Fibroblast of upper back skin (primary cell): ENCODE data around the gene DHCR24.
A peak's percentile ranks its signal among the peaks of the same experiment; 100 is the strongest.

Source experiments
- DNase-seq: peaks from one replicate; pipeline ENCODE4 v3.0.0-alpha.2; 2013

Gene DHCR24

DNA sequence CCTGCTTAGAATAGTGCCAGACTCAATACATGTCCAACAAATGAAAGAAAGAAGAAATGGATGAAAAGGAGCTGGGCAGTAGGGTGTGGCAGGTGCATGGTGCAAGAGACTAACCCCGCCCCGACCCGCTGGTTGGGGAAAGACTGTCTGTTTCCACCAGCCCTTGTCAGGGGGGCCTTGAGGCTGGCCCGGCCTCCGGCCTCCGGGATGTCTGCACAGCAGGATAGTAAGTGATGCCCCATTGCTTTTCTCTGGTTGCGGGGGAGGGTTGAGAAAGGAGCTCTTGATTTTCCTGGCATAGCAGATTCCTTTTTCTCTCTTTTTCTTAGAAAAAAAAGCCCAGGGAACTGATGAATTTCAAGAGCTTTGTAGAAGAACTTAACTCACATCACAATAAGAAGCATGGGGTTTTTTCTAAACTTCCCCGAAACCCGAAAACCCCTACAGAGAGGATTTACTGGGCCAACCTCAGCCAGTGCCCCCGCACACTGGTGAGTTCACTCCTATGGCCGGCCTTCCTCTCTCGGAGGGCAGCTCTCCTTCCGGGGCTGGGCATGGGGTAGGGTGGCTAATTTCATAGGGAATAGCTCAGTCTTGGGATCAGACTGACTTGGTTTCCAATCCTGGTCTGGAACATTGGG, 73.4 kb downstream of the DHCR24 start:
- no peak for DNase-seq

DNA sequence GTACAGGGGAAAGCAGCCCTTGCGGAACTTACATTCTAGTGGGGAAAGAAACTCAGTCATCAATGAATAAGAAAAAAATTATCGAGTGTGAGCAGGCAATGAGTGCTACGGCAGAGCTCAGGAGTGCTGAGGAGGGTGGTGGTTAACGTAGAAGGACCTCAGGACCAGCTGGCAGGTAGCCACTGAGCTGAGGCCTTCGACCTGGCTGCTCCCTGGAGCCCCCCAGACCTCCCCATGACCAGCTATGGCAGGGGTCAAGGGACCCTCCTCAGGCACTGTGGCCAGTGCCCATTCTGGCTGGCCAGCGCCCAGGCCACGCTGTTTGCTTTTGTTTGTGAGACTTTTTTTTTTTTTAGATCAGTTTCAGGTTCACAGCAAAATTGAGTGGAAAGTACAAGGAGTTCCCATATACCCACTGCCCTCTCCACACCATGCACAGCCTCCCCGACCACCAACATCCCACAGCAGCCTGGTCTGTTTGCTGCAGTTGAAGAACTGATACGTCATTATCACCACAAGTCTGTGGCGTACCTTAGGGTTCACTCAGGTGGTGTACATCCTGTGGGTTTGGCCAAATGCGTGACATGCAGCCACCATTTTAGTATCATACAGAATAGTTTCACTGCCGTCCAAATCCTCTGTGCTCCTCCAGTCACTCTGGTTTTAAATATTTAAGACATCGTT, 74.1 kb downstream of the DHCR24 start:
- no peak for DNase-seq

DNA sequence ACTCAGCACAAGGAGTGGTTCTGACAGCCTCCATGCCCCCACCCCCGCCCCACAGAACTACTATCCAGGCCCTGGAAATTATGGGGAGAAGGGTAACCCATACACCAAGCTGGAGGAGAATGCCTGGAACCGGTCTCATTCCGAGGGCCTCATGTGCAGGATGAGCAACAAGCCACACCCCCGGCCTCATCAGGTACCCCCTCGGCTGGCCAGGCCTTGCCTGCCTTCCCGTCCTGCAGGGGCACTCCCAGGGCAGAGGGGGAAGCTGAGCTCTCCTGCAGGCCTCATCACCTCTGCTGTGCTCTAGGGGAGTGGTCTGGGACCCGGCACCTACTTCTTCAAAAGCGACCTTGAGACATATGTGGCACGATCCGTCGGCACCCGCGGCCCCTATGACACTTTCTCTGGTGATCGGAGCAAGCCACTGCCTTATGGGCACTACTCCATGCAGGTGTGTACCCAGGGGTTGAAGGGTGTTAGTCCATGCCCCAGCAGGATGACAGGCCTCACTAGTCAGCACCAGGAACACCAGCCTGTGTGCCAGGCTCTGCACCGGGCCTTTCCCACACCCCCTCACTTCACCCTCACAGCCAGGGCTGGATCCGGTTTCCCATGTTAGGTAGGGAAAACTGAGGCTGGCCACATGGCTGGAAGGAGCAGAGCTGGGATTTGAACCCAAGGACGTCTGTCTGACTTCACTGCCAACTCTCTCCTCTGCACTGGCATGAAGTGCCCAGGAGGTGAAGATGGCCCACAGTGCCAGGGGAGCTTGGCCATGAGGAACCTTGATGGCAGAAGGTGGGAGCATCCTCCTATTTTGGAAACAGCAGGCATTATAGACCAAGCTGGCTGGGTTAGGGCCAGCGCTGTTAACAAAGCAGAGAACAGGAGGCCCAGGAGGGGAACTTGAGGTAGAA, 75.0 kb downstream of the DHCR24 start:
- DNase-seq: no peak

DNA sequence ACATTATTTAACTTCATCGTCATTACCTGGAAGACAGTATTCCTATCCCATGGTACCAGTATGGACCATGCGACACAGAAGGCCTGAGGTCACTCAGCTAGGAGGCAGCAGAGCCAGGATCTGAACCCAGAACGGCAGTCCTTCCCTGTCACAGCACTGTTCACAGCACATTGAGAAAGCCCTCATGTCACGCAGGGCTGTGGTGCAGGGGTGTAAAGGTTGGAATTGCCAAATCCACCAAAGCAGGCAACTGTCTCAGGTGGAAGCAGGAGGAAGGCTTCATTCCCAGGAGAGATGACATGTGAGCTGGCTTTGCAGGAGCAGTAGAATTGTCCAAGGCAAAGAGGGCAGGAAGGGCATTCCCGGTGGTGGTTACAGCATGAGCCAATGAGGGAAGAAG, 75.9 kb downstream of the DHCR24 start:
- DNase-seq: no peak

DNA sequence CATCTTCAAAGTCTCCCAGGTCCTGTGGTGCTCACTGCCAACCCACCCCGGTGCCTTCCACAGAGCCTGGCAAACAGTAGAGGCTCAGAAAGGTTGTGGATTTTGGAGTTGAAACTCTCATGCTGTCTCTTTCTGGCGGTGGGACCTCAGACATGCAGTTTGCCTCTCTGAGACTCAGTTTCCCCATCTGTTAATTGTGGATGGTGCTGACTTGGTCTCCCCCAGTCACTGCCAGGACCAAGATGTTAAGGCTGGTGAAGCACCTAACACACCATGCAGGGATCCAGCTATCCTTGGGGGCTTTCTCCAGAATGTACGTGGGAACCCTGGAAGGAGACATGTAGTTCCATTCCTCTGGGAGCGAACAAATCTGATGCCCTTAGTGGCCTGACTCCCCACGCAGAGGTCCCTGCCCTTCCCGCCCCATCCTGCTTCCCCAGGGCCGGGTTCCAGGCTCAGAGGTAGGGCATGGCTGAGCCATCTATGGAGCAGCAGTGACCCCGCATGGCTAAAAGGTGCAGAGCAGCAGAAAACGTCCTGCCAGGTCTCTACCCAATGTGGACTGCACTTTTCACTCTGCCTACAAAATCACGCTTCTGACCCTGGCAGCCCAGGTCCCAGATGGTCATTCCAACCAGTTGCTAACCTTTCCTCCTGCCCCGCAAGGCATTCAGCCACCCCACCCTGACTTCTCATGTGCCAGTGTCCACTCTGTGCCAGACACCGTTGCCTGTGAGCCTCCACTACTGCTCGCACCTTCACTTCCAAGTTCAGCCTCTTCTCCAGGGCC, 76.6 kb downstream of the DHCR24 start:
- DNase-seq: peak; percentile 50

DNA sequence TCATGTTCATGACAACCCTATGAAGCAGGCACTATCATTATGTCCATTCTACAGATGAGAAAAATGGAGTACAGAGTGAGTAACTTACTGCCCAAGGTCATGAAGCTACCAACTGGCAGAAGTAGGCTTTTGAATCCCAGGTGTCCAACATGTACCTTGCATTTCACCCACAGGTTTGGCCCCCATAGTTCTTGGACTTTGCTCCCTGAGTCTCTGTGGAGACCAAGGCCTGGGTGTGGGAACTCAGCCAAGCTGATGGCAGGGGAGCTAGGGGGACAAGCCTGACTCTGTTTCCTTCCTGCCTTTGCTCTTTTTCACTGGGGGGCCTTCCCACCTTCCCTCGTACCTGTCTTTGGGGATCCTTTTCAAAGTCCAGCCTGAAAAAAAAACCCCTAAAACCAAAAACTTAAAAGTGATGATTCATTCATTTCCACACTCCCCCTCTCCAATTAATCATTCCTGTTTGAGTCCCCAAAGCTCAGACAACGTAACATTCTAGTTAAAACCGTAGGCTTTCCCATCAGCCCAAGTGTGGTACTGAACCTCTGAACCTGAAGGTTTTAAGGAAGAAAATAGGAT, 77.4 kb downstream of the DHCR24 start:
- DNase-seq: no peak

DNA sequence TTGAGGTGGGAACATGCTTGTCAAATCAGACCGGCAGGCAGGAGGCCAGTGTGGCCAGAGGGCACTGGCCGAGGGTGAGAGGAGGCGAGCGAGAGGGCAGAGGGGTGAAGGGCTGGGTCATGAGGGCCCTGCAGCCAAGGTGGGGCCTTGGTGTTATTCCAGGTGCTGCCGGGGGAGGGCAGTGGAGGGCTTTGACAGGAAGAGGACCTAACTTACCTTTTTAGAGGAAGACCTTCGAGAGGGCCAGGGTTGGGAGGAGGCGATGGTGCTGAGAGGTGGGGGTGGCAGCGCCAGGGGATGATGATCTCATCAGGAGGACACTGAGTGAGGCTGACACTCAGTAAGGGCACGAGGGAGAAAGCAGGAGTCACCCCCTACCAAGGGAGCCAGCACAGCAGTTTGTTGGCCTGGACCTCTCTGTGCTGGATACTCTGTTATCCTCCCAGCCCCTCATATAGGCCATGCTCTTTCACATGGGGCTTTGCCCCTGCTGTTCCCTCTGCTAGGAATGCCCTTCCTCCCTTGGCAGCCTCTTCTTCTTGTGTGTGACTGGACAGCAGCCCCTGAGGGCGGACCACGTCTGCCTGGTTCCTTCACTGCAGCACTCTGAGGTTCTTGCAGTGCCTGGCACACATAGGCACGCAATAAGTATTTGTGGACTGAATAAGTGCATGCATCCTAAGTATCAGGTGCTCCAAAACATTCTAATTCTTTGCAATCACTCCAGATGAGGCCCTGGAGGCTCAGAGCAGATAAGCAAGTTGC, 78.4 kb downstream of the DHCR24 start:
- DNase-seq: no peak

DNA sequence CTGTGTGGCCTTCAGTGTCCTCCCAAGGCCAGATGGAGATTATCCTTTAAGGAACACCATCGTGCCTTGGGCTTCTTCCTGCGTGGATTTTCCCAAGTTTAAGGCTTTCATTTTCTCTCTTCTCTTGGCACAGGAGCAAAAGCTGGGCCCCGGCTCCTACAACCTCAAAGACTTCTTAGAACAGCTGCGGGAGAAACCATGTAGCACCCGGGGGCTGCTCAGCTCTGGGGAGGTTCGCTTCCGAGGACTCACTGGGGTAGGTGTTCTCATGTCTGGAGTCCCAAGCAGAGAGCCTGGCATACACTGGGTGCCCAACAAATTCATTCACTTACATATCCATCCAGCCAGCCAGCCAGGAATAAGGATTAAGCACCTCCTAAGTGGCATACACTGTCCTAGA, 79.2 kb downstream of the DHCR24 start:
- no peak for DNase-seq

DNA sequence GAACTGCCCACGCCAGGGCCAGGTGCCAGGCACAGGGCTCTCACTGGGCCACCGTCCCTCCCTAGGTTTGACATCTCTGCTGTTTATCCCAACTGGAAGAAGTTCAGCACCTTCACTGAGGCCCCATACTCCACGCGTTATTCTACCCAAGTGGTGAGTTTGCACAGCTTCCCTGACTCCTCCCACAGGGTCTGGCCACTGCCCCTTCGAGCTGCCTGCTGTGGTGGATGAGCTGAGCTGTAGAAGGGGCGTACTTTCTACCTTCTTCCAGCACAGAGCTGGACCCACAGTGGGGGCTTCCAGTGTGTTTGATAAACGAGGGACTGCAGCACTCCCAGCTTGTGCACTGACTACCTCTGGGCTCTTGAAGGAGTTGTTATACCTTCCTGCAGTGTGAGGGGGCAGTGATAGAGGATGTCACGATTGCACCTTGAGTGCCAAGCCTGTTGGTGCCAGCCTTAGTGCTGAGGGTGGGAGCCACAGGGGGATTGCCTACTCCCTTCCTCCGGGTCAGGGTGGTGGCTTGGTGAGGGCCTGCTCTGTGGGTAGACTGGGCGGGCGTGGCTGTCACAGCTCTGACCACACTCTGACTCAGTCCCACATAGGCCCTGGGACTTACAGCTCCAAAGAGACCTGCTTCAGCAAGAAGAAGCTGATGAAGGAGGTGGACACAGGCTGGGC, 79.9 kb downstream of the DHCR24 start:
- DNase-seq: no peak

DNA sequence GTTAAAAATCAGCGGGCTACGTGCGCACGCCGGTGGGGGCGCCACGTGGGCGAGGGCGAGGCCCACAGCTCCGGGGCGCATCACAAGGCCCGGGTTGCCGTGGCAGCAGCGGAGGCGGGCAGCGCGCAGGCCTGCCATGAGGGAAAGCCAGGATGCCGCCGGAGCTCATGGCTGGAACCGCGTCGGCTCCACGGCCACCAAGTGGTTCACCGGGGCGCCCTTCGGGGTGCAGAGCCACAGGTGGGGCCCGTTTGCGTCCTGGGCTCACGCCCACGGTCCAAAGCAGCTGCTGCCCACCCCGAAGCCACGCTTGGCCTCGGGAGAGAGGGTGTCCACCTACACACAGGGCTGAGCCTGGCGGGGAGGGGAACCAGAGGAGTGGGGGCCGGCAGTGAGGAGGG, 81.0 kb downstream of the DHCR24 start:
- DNase-seq: no peak

DNA sequence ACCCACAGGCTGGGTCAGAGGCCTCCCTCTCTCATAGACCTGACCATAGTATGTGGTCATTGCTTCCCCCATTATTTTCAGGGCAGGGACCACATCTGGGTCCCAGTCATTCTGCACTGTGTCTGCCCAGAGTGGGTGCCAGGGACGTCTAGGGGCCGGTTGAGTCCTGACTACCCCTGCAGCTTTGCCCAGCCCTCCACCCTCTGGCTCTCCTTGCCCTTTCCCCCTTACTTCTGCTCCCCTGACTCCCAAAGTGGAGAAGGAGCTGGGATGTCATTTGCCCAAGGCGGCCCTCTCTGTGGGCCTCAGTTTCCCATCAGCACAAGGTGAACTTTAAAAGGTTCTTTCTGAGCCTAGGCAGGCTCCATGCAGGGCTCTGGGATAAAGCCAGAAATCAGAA, 81.5 kb downstream of the DHCR24 start:
- DNase-seq: no peak

DNA sequence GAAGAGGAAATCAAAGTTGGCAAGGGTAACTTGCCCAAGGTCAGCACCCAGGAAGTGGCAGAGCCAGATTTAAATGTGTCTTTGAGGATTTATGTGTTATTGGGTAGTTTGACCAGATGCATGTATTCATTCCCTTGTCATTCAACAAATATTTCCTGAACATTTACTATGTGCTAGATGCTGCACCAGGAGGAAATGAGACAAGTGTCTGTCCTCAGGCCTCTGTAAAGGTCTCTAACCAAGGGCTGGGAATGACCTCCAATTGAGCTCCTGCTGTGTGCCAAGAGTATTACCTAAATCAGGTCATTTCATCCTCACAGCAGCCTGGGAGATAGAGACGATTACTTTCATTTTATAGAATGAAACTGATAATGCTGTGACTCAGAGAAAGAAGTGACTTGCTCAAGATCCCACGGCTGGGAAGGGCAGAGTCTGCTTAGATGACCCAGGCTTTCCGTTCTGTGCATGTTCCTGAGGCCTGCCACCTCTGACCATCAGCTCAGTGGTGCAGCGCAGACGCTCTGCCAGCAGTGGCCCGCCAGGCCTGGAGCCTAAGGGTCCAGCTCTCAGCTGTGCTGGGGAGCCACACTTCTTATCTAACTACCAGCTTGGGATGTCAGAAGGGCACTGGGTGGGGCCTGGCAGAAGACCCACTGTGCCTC, 82.4 kb downstream of the DHCR24 start:
- no peak for DNase-seq

DNA sequence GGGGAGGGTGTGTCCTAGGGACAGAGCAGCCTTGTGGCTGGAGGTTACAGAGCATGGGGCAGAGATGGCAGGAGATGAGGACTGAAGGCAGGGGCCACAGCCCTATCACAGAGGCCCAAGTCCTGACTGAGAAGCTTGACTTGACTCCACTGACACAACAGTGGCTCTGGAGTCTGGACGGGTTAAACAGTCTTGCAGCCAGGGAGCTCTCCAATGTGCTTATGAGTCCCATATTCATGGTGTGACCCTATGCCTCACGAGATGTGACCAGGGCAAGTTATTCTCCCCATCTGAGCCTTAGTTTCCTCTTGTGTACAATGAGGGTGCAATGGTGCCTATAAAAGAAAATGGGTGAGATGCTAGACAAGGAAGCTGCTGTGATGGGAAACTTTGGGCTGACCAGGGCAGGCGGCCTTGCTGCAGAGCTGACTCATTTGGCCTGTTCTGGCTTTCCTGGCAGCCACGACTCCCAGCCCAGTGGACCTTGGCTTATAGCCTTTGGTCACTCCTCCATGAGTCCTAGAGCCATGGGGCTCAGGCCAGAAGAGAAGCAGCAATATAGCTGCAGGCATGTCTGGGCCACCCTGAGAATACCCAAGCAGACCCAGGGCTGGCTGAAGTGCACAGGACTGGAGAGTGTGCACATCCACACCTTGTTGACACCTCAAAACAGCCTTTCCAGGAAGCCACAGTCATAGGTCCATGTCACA, 83.1 kb downstream of the DHCR24 start:
- DNase-seq: no peak

DNA sequence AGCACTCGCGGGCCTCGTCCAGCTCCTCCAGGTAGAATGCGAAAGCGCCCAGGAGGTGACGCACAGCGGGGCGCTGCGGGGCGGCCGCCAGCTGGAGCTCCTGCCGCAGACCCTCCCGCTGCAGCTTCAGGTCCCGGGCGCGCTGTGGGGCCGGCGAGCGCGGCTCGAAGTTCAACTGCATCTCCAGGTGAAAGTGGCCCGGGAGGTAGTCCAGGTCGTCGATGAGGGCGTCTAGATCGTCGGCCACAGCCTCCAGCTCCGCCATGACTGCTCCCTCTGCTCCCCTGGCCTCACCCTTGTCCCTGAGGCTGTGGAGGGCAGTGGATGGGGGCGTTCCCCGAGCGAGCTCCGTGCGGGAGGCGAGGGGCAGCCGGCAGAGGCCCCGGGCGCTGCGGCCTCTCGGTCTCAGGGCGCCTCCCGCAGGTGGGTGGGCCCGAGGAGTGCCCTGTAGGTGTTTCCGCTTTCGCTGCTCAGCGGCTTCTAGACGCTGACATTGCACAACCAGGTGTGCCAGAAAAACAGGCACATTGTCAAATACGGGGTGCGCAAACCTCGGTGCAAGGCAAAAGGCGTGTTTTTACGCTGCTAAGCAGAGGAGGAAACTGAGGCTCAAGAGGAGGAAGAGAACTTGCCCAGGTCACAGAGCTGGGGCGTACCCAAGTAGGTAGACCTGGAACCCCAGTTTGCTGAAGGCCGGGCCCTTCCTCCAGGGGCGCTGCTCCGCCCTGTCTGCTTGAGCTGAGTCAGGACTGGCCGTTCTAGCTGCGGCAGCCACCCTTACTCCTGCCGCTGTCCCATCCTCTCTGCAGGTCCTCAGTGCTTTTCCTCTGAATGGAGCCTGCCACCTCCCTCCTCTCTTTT, 85.9 kb downstream of the DHCR24 start, which contains the start of gene TTC22:
TTC22 (minus strand) TSS at position 425 of the 861 bp plus-strand sequence; CDS start at position 265, 160 bp downstream.
- no peak for DNase-seq

DNA sequence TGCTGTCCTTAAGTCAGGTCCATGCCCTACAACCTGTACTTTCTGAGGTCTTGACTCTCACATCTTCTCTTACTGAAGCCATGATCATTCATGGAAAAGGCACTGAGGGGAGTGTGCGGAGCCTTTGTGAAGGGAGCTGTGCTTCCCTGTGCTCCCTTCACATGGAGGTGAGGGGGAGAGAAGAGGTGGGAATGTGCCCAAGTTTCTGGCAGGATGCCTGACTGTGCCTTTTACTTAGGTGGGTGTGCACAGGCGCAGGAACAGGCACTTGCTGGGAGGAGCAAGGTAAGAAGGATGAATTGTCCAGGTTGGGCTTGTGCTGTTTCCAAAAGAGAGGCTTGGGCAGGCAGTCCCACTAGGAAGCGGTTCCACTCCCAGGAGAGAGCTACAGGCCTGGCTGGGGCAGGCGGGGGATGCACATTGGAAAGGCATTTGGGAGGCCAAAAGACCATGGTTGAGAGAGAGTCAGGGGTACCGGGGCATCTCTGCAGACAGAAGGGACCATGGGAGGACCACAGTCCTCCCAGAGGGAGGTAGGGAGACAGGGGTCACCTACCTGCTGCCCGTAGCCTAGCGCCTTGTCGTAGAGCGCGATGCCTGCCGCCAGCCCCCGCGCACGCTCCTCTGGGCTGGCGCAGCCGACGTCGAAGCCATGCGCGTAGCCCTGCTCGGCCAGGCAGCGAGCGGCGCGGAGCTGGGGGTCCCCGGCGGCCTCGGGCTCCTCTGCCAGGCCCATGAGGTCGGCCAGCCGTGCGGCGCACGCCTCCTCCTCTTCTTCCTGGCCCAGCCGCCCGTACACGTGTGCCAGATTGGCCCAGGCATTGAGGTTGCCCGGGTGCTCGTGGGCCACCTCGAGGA, 86.7 kb downstream of the DHCR24 start:
- DNase-seq: no peak
